ENCODE measurements around the gene URB2. TPM values are rescaled to one million over a fixed set of nuclear protein-coding genes. Genes with fewer than 3 reads are reported as not detected.
A peak's percentile ranks its signal among the peaks of the same experiment; 100 is the strongest.

Gene URB2
- total RNA-seq, 1 experiment from 2014 or later = 53.2 TPM

DNA sequence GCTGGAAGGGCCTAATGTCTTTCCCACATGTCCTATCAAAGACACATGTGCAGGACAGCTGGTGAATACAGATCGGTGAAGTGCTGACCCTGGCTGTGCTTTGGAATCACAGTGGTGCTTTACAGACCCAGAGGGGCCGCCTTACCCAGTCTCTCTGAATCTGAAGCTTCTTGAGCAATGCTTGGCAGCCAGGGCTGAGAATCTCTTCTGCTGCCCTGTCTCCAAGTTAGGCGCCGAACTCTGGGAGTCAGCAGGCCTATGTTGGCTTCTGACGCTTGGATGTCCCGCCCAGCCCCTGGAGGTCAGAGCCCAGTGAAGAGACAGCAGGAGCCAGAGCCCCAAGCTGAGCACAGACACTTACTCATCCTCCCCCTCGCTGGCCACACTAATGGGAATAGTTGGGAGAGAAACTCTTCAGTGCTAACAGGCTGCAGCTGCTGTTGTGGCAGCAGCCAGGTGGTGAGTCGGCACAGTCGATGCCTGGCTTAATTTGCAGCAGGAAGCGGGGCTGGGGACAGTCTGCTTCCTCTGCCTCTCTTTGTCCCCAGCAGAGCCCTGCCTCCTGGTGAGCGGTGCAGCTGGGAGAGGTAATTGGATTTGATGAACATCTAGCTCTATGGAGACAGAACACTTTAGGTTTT is 68.1 kb downstream of the URB2 start:
- Mint-ChIP-seq H3K36me3 (ENCODE audit: insufficient read depth in 1 of 3, low read depth in 3 of 3) (no peaks in the 10 kb centered on the region; a peak in 1 of 7 replicates), H3K9me3 (no peaks in the 10 kb centered on the region), H3K27me3 (ENCODE audit: low read depth) (no peaks in the 10 kb centered on the region; the same call in 1 of the 2 replicates), H3K27ac (peak overlapping the region; percentile 97), H3K4me3 (peak overlapping the region in 1 of 2 experiments; percentile 58; a peak in 3 of 5 replicates), H3K4me1 (peaks cover 48 to 57% of the 10 kb centered on the region in 2 experiments)
- Histone ChIP-seq H3K4me1 (ENCODE audit: insufficient read depth, low read length) (peaks cover 23% of the 10 kb centered on the region), H3K9ac (ENCODE audit: extremely low read depth, insufficient read length, low read length) (no peak overlapping the region), H3K56ac (ENCODE audit: insufficient read length, low read depth, low read length) (no peak overlapping the region), H2BK120ac (ENCODE audit: low read depth, low read length, poor library complexity, severe bottlenecking) (no peak overlapping the region), H4K20me1 (ENCODE audit: control insufficient read depth, insufficient read depth, insufficient read length) (no peaks in the 10 kb centered on the region), H4K5ac (ENCODE audit: insufficient read length, low read depth, low read length) (no peak overlapping the region), H3K4me2 (ENCODE audit: insufficient read depth, insufficient read length, low read length) (no peak overlapping the region), H3T11ph (ENCODE audit: low read length) (no peak overlapping the region), H2BK12ac (ENCODE audit: insufficient read length, low read depth, low read length) (no peak overlapping the region), H2BK5ac (ENCODE audit: insufficient read length, low read length) (no peak overlapping the region), H3K9me3 (ENCODE audit: control insufficient read depth, low read depth, low read length) (no peaks in the 10 kb centered on the region), H3K23me2 (ENCODE audit: insufficient read length, low read depth, low read length, poor library complexity, severe bottlenecking) (no peaks in the 10 kb centered on the region), H2BK20ac (ENCODE audit: low read depth, low read length, poor library complexity, severe bottlenecking) (no peak overlapping the region), H4K8ac (replicated peaks; ENCODE audit: insufficient read length, low read depth, low read length) (no peak overlapping the region), H3K27ac (ENCODE audit: insufficient read length, low read depth, low read length) (peak overlapping the region; percentile 19), H3K79me1 (ENCODE audit: insufficient read depth, low read depth, low read length, poor library complexity, severe bottlenecking) (no peaks in the 10 kb centered on the region), H3K27me3 (ENCODE audit: insufficient read depth, low read length) (no peaks in the 10 kb centered on the region), H2AFZ (ENCODE audit: low read length) (no peak overlapping the region), H3K79me2 (ENCODE audit: insufficient read depth, low read length) (no peaks in the 10 kb centered on the region), H2BK15ac (ENCODE audit: low read depth, low read length) (no peak overlapping the region), H4K91ac (ENCODE audit: insufficient read length, low read depth, low read length) (no peak overlapping the region), H2AK5ac (ENCODE audit: insufficient read length, low read length) (no peak overlapping the region), H3K4ac (ENCODE audit: low read depth, low read length) (no peak overlapping the region), H3K14ac (ENCODE audit: insufficient read depth, low read length) (no peak overlapping the region), H3K18ac (ENCODE audit: insufficient read length, low read depth, low read length) (peak overlapping the region; percentile 11), H3K23ac (ENCODE audit: insufficient read length, low read depth, low read length) (no peak overlapping the region)
- peak; percentile 88 for DNase-seq
- WGBS (ENCODE audit: extremely low coverage, insufficient read length, low lambda C conversion rate) = no CpG with 5 or more reads among the region's 11 CpGs
- TF ChIP-seq, protein P1, sequence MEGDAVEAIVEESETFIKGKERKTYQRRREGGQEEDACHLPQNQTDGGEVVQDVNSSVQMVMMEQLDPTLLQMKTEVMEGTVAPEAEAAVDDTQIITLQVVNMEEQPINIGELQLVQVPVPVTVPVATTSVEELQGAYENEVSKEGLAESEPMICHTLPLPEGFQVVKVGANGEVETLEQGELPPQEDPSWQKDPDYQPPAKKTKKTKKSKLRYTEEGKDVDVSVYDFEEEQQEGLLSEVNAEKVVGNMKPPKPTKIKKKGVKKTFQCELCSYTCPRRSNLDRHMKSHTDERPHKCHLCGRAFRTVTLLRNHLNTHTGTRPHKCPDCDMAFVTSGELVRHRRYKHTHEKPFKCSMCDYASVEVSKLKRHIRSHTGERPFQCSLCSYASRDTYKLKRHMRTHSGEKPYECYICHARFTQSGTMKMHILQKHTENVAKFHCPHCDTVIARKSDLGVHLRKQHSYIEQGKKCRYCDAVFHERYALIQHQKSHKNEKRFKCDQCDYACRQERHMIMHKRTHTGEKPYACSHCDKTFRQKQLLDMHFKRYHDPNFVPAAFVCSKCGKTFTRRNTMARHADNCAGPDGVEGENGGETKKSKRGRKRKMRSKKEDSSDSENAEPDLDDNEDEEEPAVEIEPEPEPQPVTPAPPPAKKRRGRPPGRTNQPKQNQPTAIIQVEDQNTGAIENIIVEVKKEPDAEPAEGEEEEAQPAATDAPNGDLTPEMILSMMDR (conservative IDR thresholded peaks at IDR 0.05) = no peak

All from H9 (cell line).